ENCODE results near the gene STXBP1. TPM values are rescaled to one million over a fixed set of nuclear protein-coding genes. Genes with fewer than 3 reads are reported as not detected.
A peak's percentile ranks its signal among the peaks of the same experiment; 100 is the strongest.
"Not testable (repeated sequence)": the region's sequence is repeated elsewhere in the genome, so short reads cannot be mapped to it uniquely, and the experiment has no call there.

The STXBP1 gene
- total RNA-seq, 1 donor from 2014 or later: 48.8 TPM

- TF ChIP-seq CTCF (conservative IDR thresholded peaks at IDR 0.05): no peak
- H3K27me3 Mint-ChIP-seq: no peaks in the 10 kb centered on the region
- H3K4me1 Mint-ChIP-seq (ENCODE audit: unreplicated experiment): peaks cover 34% of the 10 kb centered on the region
- peaks cover 3% of the 10 kb centered on the region for H3K36me3 Mint-ChIP-seq
- H3K9me3 Mint-ChIP-seq: no peaks in the 10 kb centered on the region
- no peak for DNase-seq (ENCODE audit: extremely low spot score, unreplicated experiment)
- peak overlapping the region; percentile 37 for H3K4me3 Mint-ChIP-seq
- H3K27ac Mint-ChIP-seq: peak overlapping the region; percentile 87
Measured at GRCh38 chr9:127575875-127576778, 36.0 kb upstream of the STXBP1 start.

DNA sequence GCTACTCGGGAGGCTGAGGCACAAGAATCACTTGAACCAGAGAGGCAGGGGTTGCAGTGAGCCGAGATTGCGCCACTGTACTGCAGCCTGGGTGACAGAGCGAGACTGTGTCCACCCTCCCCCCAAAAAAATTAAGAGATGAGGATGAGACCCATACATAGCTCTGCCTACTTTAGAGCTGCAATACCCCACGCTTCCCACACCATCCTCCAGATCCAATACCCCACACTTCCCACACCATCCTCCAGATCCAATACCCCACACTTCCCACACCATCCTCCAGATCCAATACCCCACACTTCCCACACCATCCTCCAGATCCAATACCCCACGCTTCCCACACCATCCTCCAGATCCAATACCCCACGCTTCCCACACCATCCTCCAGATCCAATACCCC, 34.9 kb upstream of the STXBP1 start:
- not testable (repeated sequence) for H3K27ac Mint-ChIP-seq; H3K9me3 Mint-ChIP-seq; H3K36me3 Mint-ChIP-seq; H3K27me3 Mint-ChIP-seq; H3K4me3 Mint-ChIP-seq; DNase-seq (ENCODE audit: extremely low spot score, unreplicated experiment)
- H3K4me1 Mint-ChIP-seq (ENCODE audit: unreplicated experiment): peaks cover 30% of the 10 kb centered on the region

- Mint-ChIP-seq H3K4me1 (ENCODE audit: unreplicated experiment) (peaks cover 24% of the 10 kb centered on the region), H3K4me3 (peak overlapping the region; percentile 80), H3K9me3 (no peaks in the 10 kb centered on the region), H3K27ac (peak overlapping the region; percentile 98), H3K36me3 (peaks cover 3% of the 10 kb centered on the region), H3K27me3 (no peaks in the 10 kb centered on the region)
- DNase-seq (ENCODE audit: extremely low spot score, unreplicated experiment): no peak
- TF ChIP-seq CTCF (conservative IDR thresholded peaks at IDR 0.05): no peak
Measured at GRCh38 chr9:127578627-127578951, 33.5 kb upstream of the STXBP1 start.

DNA sequence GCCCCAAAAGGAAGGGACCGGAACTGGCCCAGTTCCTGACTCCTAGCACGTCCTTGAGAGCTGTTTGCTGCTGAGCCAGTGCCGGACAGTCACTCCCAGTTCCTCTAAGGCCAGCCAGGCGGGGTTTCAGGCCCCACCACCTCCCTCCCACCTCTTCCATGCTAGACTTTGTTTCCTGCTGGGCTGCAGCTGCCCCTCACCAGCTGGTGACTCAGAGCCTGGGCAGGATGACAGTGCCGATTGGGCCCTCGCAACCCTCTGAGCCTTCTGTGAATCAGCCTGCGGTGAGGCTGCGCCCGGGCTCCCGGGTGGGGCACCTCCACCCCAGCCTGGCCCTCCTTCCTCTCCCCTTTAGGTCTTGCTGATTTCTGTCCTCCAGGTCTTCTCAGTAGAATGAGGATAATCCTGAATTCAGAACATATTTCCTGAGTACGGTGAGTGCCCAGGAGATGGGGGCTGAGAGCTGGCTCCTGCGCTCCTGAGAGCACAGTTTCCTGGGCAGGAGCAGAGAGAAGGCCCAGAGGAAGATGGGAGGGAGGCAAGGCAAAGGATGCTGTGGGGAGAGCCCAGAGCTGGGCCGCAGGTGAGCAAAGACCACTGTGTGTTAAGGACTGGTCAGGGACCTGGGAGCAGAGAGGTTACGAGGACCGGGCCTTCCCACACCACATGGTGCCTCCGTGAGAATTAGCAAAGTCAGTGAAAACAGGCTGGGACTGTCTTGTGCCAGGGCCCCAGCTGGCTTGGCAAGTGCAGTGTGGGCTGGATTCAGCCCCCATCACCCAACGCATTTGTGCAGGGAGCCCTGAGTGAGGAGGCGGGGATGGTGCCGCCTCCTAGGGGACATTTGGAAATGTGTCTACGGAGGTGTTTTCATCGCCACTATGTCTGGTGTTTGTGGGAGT, 32.9 kb upstream of the STXBP1 start:
- Mint-ChIP-seq H3K9me3 (no peaks in the 10 kb centered on the region), H3K27me3 (no peaks in the 10 kb centered on the region), H3K36me3 (peaks cover 3% of the 10 kb centered on the region), H3K4me1 (ENCODE audit: unreplicated experiment) (peaks cover 24% of the 10 kb centered on the region), H3K27ac (peak overlapping the region; percentile 98), H3K4me3 (peak overlapping the region; percentile 80)
- DNase-seq (ENCODE audit: extremely low spot score, unreplicated experiment): no peak
- TF ChIP-seq CTCF (conservative IDR thresholded peaks at IDR 0.05): peak; percentile 28

GRCh38 chr9:127580366-127580765, 31.7 kb upstream of the STXBP1 start:
- Mint-ChIP-seq H3K4me3 (peak overlapping the region; percentile 58), H3K27ac (peak overlapping the region; percentile 52)

More at GRCh38 chr9:127580366-127580765, 31.7 kb upstream of the STXBP1 start:
- Mint-ChIP-seq H3K9me3 (no peaks in the 10 kb centered on the region), H3K27me3 (no peaks in the 10 kb centered on the region), H3K36me3 (peaks cover 3% of the 10 kb centered on the region), H3K4me1 (ENCODE audit: unreplicated experiment) (peaks cover 18% of the 10 kb centered on the region)
- DNase-seq (ENCODE audit: extremely low spot score, unreplicated experiment): no peak
- TF ChIP-seq CTCF (conservative IDR thresholded peaks at IDR 0.05): no peak
